ENCODE results near the gene FHIP2A. TPM values are rescaled to one million over a fixed set of nuclear protein-coding genes. Genes with fewer than 3 reads are reported as not detected.
"Not testable (repeated sequence)": the region's sequence is repeated elsewhere in the genome, so short reads cannot be mapped to it uniquely, and the experiment has no call there.

The FHIP2A gene
- total and polyA plus RNA-seq, 8 donors: 3.8 to 19.6 (median 8.0) TPM

DNA sequence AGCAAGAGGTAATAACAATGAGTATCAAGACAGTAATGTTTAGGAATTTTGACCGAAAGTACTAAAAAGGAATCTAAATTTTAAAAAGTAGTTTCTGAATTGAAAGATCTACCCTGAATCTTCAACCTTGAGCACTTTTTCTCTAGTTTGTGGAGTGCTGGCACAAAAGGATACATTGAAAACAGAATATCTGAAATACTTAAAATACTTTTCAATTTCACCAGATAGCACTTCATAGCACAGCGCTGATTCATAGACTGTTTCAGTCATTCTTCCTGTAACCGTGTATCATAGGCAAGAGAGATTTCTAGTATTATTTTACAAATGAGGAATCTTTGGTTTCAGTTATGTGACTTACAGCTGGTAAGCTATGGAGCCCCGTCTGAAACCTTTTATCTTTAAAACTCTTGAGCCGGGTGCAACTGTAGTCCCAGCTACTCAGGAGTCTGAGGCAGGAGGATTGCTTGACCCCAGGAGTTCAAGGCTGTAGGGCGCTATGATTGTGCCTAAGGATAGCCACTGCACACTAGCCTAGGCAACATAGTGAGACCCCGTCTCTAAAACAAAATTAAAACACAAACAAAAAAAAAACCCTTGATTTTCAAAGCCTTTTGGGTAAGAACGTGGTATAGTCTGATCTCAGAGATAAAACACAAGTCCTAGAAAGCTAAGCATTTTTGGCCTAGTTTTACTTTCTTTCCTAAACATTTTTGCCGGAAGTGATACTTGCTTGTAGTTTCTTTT is 35.1 kb downstream of the FHIP2A start:
- H3K27ac ChIP-seq: no peak overlapping the region
- H3K4me1 ChIP-seq: peaks cover 4 to 13% (median 11%) of the 10 kb centered on the region in 3 donors
- peak in 2 of 4 donors; percentile 34 to 48 for ATAC-seq
- no peaks in the 10 kb centered on the region for H3K27me3 ChIP-seq
- TF ChIP-seq, protein P1, sequence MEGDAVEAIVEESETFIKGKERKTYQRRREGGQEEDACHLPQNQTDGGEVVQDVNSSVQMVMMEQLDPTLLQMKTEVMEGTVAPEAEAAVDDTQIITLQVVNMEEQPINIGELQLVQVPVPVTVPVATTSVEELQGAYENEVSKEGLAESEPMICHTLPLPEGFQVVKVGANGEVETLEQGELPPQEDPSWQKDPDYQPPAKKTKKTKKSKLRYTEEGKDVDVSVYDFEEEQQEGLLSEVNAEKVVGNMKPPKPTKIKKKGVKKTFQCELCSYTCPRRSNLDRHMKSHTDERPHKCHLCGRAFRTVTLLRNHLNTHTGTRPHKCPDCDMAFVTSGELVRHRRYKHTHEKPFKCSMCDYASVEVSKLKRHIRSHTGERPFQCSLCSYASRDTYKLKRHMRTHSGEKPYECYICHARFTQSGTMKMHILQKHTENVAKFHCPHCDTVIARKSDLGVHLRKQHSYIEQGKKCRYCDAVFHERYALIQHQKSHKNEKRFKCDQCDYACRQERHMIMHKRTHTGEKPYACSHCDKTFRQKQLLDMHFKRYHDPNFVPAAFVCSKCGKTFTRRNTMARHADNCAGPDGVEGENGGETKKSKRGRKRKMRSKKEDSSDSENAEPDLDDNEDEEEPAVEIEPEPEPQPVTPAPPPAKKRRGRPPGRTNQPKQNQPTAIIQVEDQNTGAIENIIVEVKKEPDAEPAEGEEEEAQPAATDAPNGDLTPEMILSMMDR (IDR thresholded peaks at IDR 0.05): no peak
- H3K36me3 ChIP-seq: peaks cover 0 to 40% (median 10%) of the 10 kb centered on the region in 3 donors
- FAIRE-seq: no peak
- WGBS, 2 donors: 87 to 88% methylated on average over 9 of the region's 9 CpGs
- H3K4me3 ChIP-seq: no peak overlapping the region
- intact Hi-C loops (cut with DNase I): no loop called here
- H3K9me3 ChIP-seq: no peaks in the 10 kb centered on the region
- no peak for DNase-seq

DNA sequence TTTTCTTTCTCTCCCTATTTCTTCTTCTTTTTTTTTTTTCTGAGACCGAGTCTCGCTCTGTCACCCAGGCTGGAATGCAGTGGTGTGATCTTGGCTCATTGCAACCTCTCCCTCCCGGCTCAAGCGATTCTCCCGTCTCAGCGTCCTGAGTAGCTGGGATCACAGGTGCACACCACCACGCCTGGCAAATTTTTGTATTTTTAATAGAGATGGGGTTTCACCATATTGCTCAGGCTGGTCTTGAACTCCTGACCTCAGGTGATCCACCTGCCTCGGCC is 35.6 kb downstream of the FHIP2A start:
- intact Hi-C loops (cut with DNase I); DNase-seq; H3K27ac ChIP-seq; FAIRE-seq; H3K27me3 ChIP-seq; H3K4me3 ChIP-seq; H3K9me3 ChIP-seq; ATAC-seq: not testable (repeated sequence)
- peaks cover 4 to 13% (median 11%) of the 10 kb centered on the region in 3 donors for H3K4me1 ChIP-seq
- peaks cover 0 to 42% (median 12%) of the 10 kb centered on the region in 3 donors for H3K36me3 ChIP-seq
- 93 to 98% methylated on average over 8 of the region's 8 CpGs for WGBS, 2 donors

DNA sequence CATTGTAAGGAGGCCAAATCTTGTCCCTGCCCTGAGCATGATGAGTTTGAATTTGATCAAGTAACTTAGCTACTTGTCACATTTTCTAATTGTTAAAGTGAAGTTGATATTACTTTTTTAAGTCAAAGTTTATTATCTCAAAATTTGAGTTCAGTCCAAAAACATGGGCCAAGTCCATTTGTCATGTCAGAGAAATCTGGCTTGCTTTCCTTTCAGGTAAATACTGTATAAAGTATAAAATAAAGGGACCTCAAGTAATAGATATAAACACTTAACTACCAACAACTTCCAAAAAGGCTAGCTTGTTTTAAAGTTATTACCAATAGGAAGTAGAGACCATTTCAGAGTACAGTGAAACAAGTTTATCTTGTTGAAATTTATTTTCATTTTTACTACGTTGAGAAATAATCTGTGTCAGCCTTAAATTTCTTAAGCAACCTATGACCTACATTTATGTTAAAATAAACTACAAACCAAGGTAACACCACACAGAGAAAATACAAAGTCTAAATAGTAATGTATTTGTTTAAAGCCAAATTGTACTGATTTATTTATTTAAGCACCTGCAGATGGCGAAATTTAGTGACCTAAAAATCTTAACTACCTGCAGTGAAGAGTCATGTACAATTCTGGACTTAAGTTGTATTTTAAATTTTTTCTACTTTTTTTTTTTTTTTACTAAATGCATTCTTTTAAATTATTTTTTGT is 36.5 kb downstream of the FHIP2A start:
- no peak for DNase-seq
- Histone ChIP-seq H3K4me3 (no peak overlapping the region), H3K27me3 (no peaks in the 10 kb centered on the region), H3K27ac (no peak overlapping the region), H3K9me3 (no peaks in the 10 kb centered on the region), H3K4me1 (peaks cover 4 to 13% (median 11%) of the 10 kb centered on the region in 3 donors), H3K36me3 (peaks cover 0 to 42% (median 17%) of the 10 kb centered on the region in 3 donors)
- FAIRE-seq: peak; percentile 34
- TF ChIP-seq, protein P1 (IDR thresholded peaks at IDR 0.05): no peak
- 22 to 26% methylated on average over 2 of the region's 2 CpGs for WGBS, 2 donors
- intact Hi-C loops (cut with DNase I): no loop called here
- ATAC-seq: peak; percentile 53 to 69 (median 61)

DNA sequence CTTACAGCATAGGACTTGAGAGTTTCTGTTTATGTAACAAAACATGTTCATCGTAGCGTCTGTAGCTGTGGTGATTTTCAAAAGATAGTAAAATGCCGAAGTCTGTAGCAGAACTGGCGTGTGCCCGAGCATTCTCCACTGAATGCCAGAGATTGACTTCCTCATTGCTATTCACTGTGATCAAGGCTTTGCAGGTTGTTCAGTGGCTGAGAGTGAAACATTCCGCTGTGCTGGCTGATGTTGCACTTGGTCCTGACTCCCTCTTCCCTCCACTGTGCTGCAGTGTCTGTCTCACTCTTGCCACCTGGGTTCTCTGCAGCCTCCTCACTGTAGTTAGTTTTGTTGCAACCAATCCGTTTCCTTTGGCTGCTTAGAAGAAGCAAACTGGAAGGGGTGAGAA is 37.6 kb downstream of the FHIP2A start:
- TF ChIP-seq, protein P1 (IDR thresholded peaks at IDR 0.05): no peak
- Histone ChIP-seq H3K27ac (no peak overlapping the region), H3K4me3 (no peak overlapping the region), H3K36me3 (peaks cover 0 to 43% (median 17%) of the 10 kb centered on the region in 3 donors), H3K9me3 (no peaks in the 10 kb centered on the region), H3K27me3 (no peaks in the 10 kb centered on the region), H3K4me1 (peaks cover 4 to 13% (median 11%) of the 10 kb centered on the region in 3 donors)
- peak; percentile 55 to 85 (median 73) for ATAC-seq
- DNase-seq: peak in 2 of 6 donors; percentile 10 to 26
- no peak for FAIRE-seq
- 67 to 68% methylated on average over 7 of the region's 7 CpGs for WGBS, 2 donors
- intact Hi-C loops (cut with DNase I): no loop called here

DNA sequence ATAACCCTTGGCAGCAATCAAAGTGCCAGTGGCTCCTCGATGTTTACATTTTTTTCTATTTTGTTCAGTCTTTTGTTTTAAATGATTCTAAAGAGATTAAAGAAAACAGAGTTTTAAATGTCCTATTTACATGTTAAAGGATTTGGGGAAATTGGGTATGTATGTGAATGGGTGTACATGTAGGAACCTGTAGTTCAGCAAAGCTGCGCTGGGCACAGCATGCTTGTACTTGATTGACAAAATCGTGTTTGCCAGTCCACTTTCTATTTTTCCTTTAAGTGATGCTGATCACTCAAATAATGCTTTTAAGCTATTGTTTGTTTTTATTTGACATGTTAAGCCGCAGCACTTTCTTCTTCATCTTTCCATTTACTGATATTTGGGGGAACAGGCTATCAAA is 40.9 kb downstream of the FHIP2A start:
- no peak overlapping the region for H3K27ac ChIP-seq
- WGBS, 2 donors: 87 to 92% methylated on average over 4 of the region's 4 CpGs
- no peak for FAIRE-seq
- no peak for ATAC-seq
- no peak for DNase-seq
- no peaks in the 10 kb centered on the region for H3K9me3 ChIP-seq
- no peak overlapping the region for H3K4me3 ChIP-seq
- H3K4me1 ChIP-seq: peaks cover 4 to 13% (median 9%) of the 10 kb centered on the region in 3 donors
- TF ChIP-seq, protein P1 (IDR thresholded peaks at IDR 0.05): no peak
- intact Hi-C loops (cut with DNase I): no loop called here
- H3K36me3 ChIP-seq: peaks cover 0 to 30% (median 17%) of the 10 kb centered on the region in 3 donors
- no peaks in the 10 kb centered on the region for H3K27me3 ChIP-seq

All from pancreas (tissue), 10 donors.